ENCODE data around the gene RASGEF1B.

Gene RASGEF1B

GRCh38 chr4:81471588-81472280, at the start of gene RASGEF1B:
TSS of gene RASGEF1B (minus strand) at chr4:81471907. CDS start at chr4:81459508, 12,399 bp downstream.
- peak; percentile 81 for DNase-seq (ENCODE audit: low spot score)

- no peak for DNase-seq (ENCODE audit: low spot score)
Observed at GRCh38 chr4:81519856-81520255, 48.1 kb upstream of the RASGEF1B start.

GRCh38 chr4:81519427-81519773, 47.7 kb upstream of the RASGEF1B start:
- no peak for DNase-seq (ENCODE audit: low spot score)

GRCh38 chr4:81518762-81519426, 47.2 kb upstream of the RASGEF1B start:
- no peak for DNase-seq (ENCODE audit: low spot score)

GRCh38 chr4:81516241-81516640, 44.5 kb upstream of the RASGEF1B start:
- no peak for DNase-seq (ENCODE audit: low spot score)

- no peak for DNase-seq (ENCODE audit: low spot score)
Observed at GRCh38 chr4:81512757-81513501, 41.2 kb upstream of the RASGEF1B start.

- DNase-seq (ENCODE audit: low spot score): no peak
Observed at GRCh38 chr4:81512001-81512756, 40.5 kb upstream of the RASGEF1B start.

- DNase-seq (ENCODE audit: low spot score): no peak
Observed at GRCh38 chr4:81510643-81511178, 39.0 kb upstream of the RASGEF1B start.

GRCh38 chr4:81509822-81510221, 38.1 kb upstream of the RASGEF1B start:
- DNase-seq (ENCODE audit: low spot score): no peak

- DNase-seq (ENCODE audit: low spot score): no peak
Observed at GRCh38 chr4:81509191-81509590, 37.5 kb upstream of the RASGEF1B start.

GRCh38 chr4:81508411-81509185, 36.9 kb upstream of the RASGEF1B start:
- DNase-seq (ENCODE audit: low spot score): no peak

- DNase-seq (ENCODE audit: low spot score): no peak
Observed at GRCh38 chr4:81507530-81507929, 35.8 kb upstream of the RASGEF1B start.

- no peak for DNase-seq (ENCODE audit: low spot score)
Observed at GRCh38 chr4:81506731-81507130, 35.0 kb upstream of the RASGEF1B start.

GRCh38 chr4:81505726-81506125, 34.0 kb upstream of the RASGEF1B start:
- DNase-seq (ENCODE audit: low spot score): no peak

- no peak for DNase-seq (ENCODE audit: low spot score)
Observed at GRCh38 chr4:81505004-81505598, 33.4 kb upstream of the RASGEF1B start.

GRCh38 chr4:81504112-81505003, 32.7 kb upstream of the RASGEF1B start:
- DNase-seq (ENCODE audit: low spot score): no peak

- DNase-seq (ENCODE audit: low spot score): no peak
Observed at GRCh38 chr4:81503586-81503985, 31.9 kb upstream of the RASGEF1B start.

GRCh38 chr4:81502564-81502963, 30.9 kb upstream of the RASGEF1B start:
- no peak for DNase-seq (ENCODE audit: low spot score)

- no peak for DNase-seq (ENCODE audit: low spot score)
Observed at GRCh38 chr4:81499840-81500239, 28.1 kb upstream of the RASGEF1B start.

GRCh38 chr4:81498551-81499099, 26.9 kb upstream of the RASGEF1B start:
- DNase-seq (ENCODE audit: low spot score): no peak
